ENCODE results near the gene C6orf47.

GRCh38 chr6:31632279-31632946 is 28.2 kb downstream of the C6orf47 start:
- TF ChIP-seq POLR2AphosphoS5 (IDR thresholded peaks at IDR 0.05; ENCODE audit: insufficient read depth, low read depth, low read length) (no peak), EZH2 (IDR thresholded peaks at IDR 0.05; ENCODE audit: borderline replicate concordance, low read depth, low read length, severe bottlenecking) (no peak), CTCF (IDR thresholded peaks at IDR 0.05; ENCODE audit: extremely low read depth in 1 of 2, insufficient read depth in 1 of 2, low read depth in 1 of 2, low read length in 2 of 2) (no peak), POLR2A (IDR thresholded peaks at IDR 0.05; ENCODE audit: low read depth, low read length) (no peak), MAX (IDR thresholded peaks at IDR 0.05; ENCODE audit: insufficient read depth, insufficient read length) (no peak), GATA2 (IDR thresholded peaks at IDR 0.05; ENCODE audit: insufficient read depth, insufficient read length, low read depth, low read length) (no peak), JUN (IDR thresholded peaks at IDR 0.05; ENCODE audit: borderline replicate concordance, insufficient read depth, insufficient read length, low read depth) (no peak)

Data from endothelial cell of umbilical vein (primary cell).